Natural killer cell (primary cell): ENCODE results near the gene COG5. TPM values are rescaled to one million over a fixed set of nuclear protein-coding genes. Genes with fewer than 3 reads are reported as not detected.

Experiments used
- ATAC-seq, 3 donors: fragments of 150-1000 bp in 2 of 3; fragments of 200-7000 bp in 1 of 3; cut with Tn5 transposase; 1 replicate in 1 of 3; 2 replicates in 2 of 3; pipeline ENCODE4 v1.10.0; 2021; ENCODE audit warnings: mild to moderate bottlenecking in 2 of 3, moderate library complexity in 2 of 3
- DNase-seq, 2 donors: peaks; one replicate each; pipeline versions ENCODE4 v3.0.0 to v3.0.0-alpha.2; 2013 to 2021; ENCODE audit warnings: mixed read lengths in 1 of 2
- H3K27ac ChIP-seq: one replicate; pipeline ENCODE4 v1.5.1; 2013; ENCODE audit warnings: mild to moderate bottlenecking, low read length
- H3K27me3 ChIP-seq: one replicate; pipeline ENCODE4 v1.6.1; 2013; ENCODE audit warnings: low read length; ENCODE audit not compliant: control insufficient read depth, insufficient read depth
- H3K36me3 ChIP-seq: one replicate; pipeline ENCODE4 v1.6.1; 2013; ENCODE audit warnings: low read length; ENCODE audit not compliant: control insufficient read depth, insufficient read depth
- H3K4me1 ChIP-seq: one replicate; pipeline ENCODE4 v1.6.1; 2013; ENCODE audit warnings: low read length; ENCODE audit not compliant: control insufficient read depth, insufficient read depth
- H3K4me3 ChIP-seq: one replicate; pipeline ENCODE4 v1.5.1; 2013; ENCODE audit warnings: low read length
- H3K9me3 ChIP-seq: one replicate; pipeline ENCODE4 v1.6.1; 2013; ENCODE audit warnings: low read length; ENCODE audit not compliant: control insufficient read depth, insufficient read depth
- H3K27ac Mint-ChIP-seq, 2 donors: one replicate each; pipeline ENCODE4 v1.8.0; 2022; ENCODE audit warnings: mild to moderate bottlenecking in 2 of 2, mixed read lengths in 2 of 2, moderate library complexity in 1 of 2
- H3K27me3 Mint-ChIP-seq, 2 donors: one replicate each; pipeline ENCODE4 v1.8.0; 2022; ENCODE audit warnings: low read depth in 2 of 2, mixed read lengths in 2 of 2
- H3K36me3 Mint-ChIP-seq: one replicate; pipeline ENCODE4 v1.8.0; 2022; ENCODE audit warnings: mixed read lengths
- H3K4me1 Mint-ChIP-seq, 2 donors: one replicate each; pipeline ENCODE4 v1.8.0; 2022; ENCODE audit warnings: mixed read lengths in 2 of 2
- H3K4me3 Mint-ChIP-seq: one replicate; pipeline ENCODE4 v1.8.0; 2022; ENCODE audit warnings: mild to moderate bottlenecking, moderate library complexity, mixed read lengths
- H3K9me3 Mint-ChIP-seq, 2 donors: one replicate each; pipeline ENCODE4 v1.8.0; 2022; ENCODE audit warnings: mixed read lengths in 2 of 2
- CTCF ChIP-seq: fragments of 200-600 bp; IDR thresholded peaks from one replicate; pipeline ENCODE4 v1.8.0; 2022; ENCODE audit warnings: antibody characterized with exemption
- WGBS: methylation state at CpG from one replicate; pipeline ENCODE4 v1.1.7; 2013; ENCODE audit warnings: missing lambda C conversion rate; ENCODE audit not compliant: insufficient coverage; 5-methylcytosine and 5-hydroxymethylcytosine counted together
- intact Hi-C: fragments of 100-400 bp; cut with micrococcal nuclease; formaldehyde crosslinking; loops from one replicate; pipeline ENCODE4 v1.14.2; 2022
- total RNA-seq, 4 donors: library from RNA; stranded (reverse); fragments of 120-200 nt in 1 of 4; gene quantifications; one replicate each; pipeline versions ENCODE4 v1.2.3 to v1.2.4, GENCODE V29; 2013 to 2022

The COG5 gene
- total RNA-seq, 3 donors from 2014 or later (not counting 1 experiment from before 2014, with no cell fraction given) = 49.2 to 54.6 (median 54.2) TPM

- Histone ChIP-seq H3K4me1 (no peaks in the 10 kb centered on the region), H3K27me3 (no peaks in the 10 kb centered on the region), H3K4me3 (no peak overlapping the region), H3K27ac (no peak overlapping the region), H3K36me3 (peaks cover 52% of the 10 kb centered on the region), H3K9me3 (no peaks in the 10 kb centered on the region)
- peak overlapping the region in 1 of 2 donors; percentile 36 for H3K27ac Mint-ChIP-seq
- intact Hi-C loops = no loop called here
- H3K36me3 Mint-ChIP-seq = peaks cover 23% of the 10 kb centered on the region
- DNase-seq (no peak), ATAC-seq (no peak)
- H3K4me3 Mint-ChIP-seq = no peak overlapping the region
- 92% methylated on average over 2 of the region's 3 CpGs for WGBS
- H3K27me3 Mint-ChIP-seq = no peaks in the 10 kb centered on the region
- no peak for TF ChIP-seq CTCF
- H3K4me1 Mint-ChIP-seq = peaks cover 0 to 5% of the 10 kb centered on the region in 2 donors
- H3K9me3 Mint-ChIP-seq = no peaks in the 10 kb centered on the region
These were observed 357.0 kb downstream of the COG5 start for GRCh38 chr7:107206706-107207105.

GRCh38 chr7:107206136-107206535 lies 357.6 kb downstream of the COG5 start:
- H3K36me3 Mint-ChIP-seq = peaks cover 23% of the 10 kb centered on the region
- Histone ChIP-seq H3K27ac (no peak overlapping the region), H3K9me3 (no peaks in the 10 kb centered on the region), H3K27me3 (no peaks in the 10 kb centered on the region), H3K4me1 (no peaks in the 10 kb centered on the region), H3K36me3 (peaks cover 58% of the 10 kb centered on the region), H3K4me3 (no peak overlapping the region)
- intact Hi-C loops = no loop called here
- no peaks in the 10 kb centered on the region for H3K9me3 Mint-ChIP-seq
- H3K27ac Mint-ChIP-seq = peak overlapping the region in 1 of 2 donors; percentile 36
- 98% methylated on average over 5 of the region's 6 CpGs for WGBS
- ATAC-seq (no peak), DNase-seq (no peak)
- H3K4me1 Mint-ChIP-seq = peaks cover 0 to 5% of the 10 kb centered on the region in 2 donors
- no peaks in the 10 kb centered on the region for H3K27me3 Mint-ChIP-seq
- no peak for TF ChIP-seq CTCF
- no peak overlapping the region for H3K4me3 Mint-ChIP-seq

GRCh38 chr7:107203607-107204006 lies 360.1 kb downstream of the COG5 start:
- Histone ChIP-seq H3K4me3 (no peak overlapping the region), H3K4me1 (no peaks in the 10 kb centered on the region), H3K27me3 (no peaks in the 10 kb centered on the region), H3K27ac (no peak overlapping the region), H3K9me3 (no peaks in the 10 kb centered on the region), H3K36me3 (peaks cover 73% of the 10 kb centered on the region)
- intact Hi-C loops = loop anchor here (2.0 kb wide), 1 partner anchor 671 kb away; no protein-coding TSS in a partner anchor
- TF ChIP-seq CTCF = no peak
- peaks cover 0 to 5% of the 10 kb centered on the region in 2 donors for H3K4me1 Mint-ChIP-seq
- H3K4me3 Mint-ChIP-seq = no peak overlapping the region
- WGBS = 91% methylated on average over 7 of the region's 7 CpGs
- H3K27me3 Mint-ChIP-seq = no peaks in the 10 kb centered on the region
- no peaks in the 10 kb centered on the region for H3K9me3 Mint-ChIP-seq
- DNase-seq (no peak), ATAC-seq (no peak)
- peaks cover 39% of the 10 kb centered on the region for H3K36me3 Mint-ChIP-seq
- H3K27ac Mint-ChIP-seq = peak overlapping the region; percentile 38 to 58

GRCh38 chr7:107201795-107202450 lies 361.8 kb downstream of the COG5 start:
- H3K36me3 Mint-ChIP-seq = peaks cover 44% of the 10 kb centered on the region
- DNase-seq (peak; percentile 18 to 56), ATAC-seq (peak; percentile 41 to 68 (median 47))
- intact Hi-C loops = loop anchor here (2.0 kb wide), 1 partner anchor 673 kb away; no protein-coding TSS in a partner anchor
- WGBS = 88% methylated on average over 4 of the region's 4 CpGs
- H3K4me3 ChIP-seq = no peak overlapping the region
- TF ChIP-seq CTCF = no peak
- H3K9me3 ChIP-seq = no peaks in the 10 kb centered on the region
- peaks cover 0 to 5% of the 10 kb centered on the region in 2 donors for H3K4me1 Mint-ChIP-seq
- peaks cover 83% of the 10 kb centered on the region for H3K36me3 ChIP-seq
- no peak overlapping the region for H3K27ac ChIP-seq
- no peaks in the 10 kb centered on the region for H3K9me3 Mint-ChIP-seq
- H3K27ac Mint-ChIP-seq = no peak overlapping the region
- H3K4me3 Mint-ChIP-seq = no peak overlapping the region
- no peaks in the 10 kb centered on the region for H3K27me3 Mint-ChIP-seq
- H3K27me3 ChIP-seq = no peaks in the 10 kb centered on the region
- H3K4me1 ChIP-seq = no peaks in the 10 kb centered on the region
